Measurements from ENCODE around the gene CLEC3B.
A peak's percentile ranks its signal among the peaks of the same experiment; 100 is the strongest.

Gene CLEC3B

GRCh38 chr3:44992555-44993470 is 33.3 kb upstream of the CLEC3B start:
- peak; percentile 51 for TF ChIP-seq CTCF (IDR thresholded peaks at IDR 0.05; ENCODE audit: insufficient read depth, low read length, missing control alignments)
- CTCF ChIA-PET, result interaction anchor here (1.1 to 3.2 kb wide), 7 partner anchors 9 to 44 kb away, joined by 3 to 33 read pairs (median 6); partner anchors contain the start of genes EXOSC7 and ZDHHC3
- no peak overlapping the region for H3K4me3 ChIP-seq (ENCODE audit: low read depth, low read length)
- DNase-seq (ENCODE audit: low read depth, low spot score), result no peak
- POLR2A ChIA-PET, result interaction anchor here (1.2 kb wide), 1 partner anchor 18 kb away, joined by 3 read pairs; no protein-coding TSS in a partner anchor

DNA sequence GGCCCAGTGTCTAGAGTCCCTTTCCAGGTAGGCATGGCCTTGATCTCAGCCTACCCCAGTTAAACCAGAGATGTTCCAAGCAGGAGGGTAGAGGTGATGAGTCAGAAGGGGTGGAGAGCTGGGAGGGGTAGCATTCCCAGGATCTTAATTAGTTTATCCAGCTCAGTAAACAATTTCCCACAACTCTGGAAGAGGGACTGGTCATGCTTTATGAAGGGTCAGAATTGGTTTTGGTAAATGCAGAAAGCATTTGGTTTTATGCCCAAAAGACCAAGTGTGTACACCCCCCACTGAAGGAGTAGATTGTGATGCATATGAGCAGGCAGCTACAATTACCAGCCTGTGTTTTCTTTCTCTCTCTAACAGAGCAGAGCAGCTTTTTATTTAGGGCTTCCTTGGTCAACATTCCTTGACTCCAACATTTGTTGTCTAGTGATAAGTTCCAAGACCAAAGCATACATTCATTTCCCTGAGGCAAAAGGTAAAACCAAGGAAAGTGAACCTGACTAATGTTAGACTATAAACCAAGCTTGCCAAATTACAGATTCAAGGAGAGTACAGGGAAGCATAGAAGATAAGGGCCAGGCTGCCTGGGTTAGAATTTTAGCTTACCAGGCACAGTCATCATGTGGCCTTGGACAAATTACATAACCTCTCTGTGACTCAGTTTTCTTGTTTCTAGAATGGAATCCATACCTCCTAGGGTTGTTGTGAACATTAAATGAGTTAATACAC is 32.5 kb upstream of the CLEC3B start:
- ChIA-PET POLR2A (interaction anchor here (1.2 kb wide), 1 partner anchor 17 kb away, joined by 3 read pairs; no protein-coding TSS in a partner anchor), CTCF (interaction anchor here (0.8 to 3.2 kb wide), 8 partner anchors 9 to 43 kb away, joined by 3 to 33 read pairs (median 8); partner anchors contain the start of genes EXOSC7 and ZDHHC3)
- H3K4me3 ChIP-seq (ENCODE audit: low read depth, low read length), result no peak overlapping the region
- TF ChIP-seq CTCF (IDR thresholded peaks at IDR 0.05; ENCODE audit: insufficient read depth, low read length, missing control alignments), result no peak
- no peak for DNase-seq (ENCODE audit: low read depth, low spot score)

- no peak for TF ChIP-seq CTCF (IDR thresholded peaks at IDR 0.05; ENCODE audit: insufficient read depth, low read length, missing control alignments)
- ChIA-PET POLR2A (no interaction called here), CTCF (interaction anchor here (1.6 to 2.0 kb wide), 2 partner anchors 8 to 17 kb away, joined by 4 to 7 read pairs; no protein-coding TSS in a partner anchor)
- H3K4me3 ChIP-seq (ENCODE audit: low read depth, low read length), result no peak overlapping the region
- no peak for DNase-seq (ENCODE audit: low read depth, low spot score)
These were observed 30.8 kb upstream of the CLEC3B start for GRCh38 chr3:44995142-44995770.

GRCh38 chr3:44996556-44996969 is 29.5 kb upstream of the CLEC3B start:
- POLR2A ChIA-PET, result no interaction called here
- CTCF ChIA-PET, result interaction anchor here (1.0 to 2.0 kb wide), 3 partner anchors 9 to 19 kb away, joined by 4 to 7 read pairs (median 4); no protein-coding TSS in a partner anchor

DNA sequence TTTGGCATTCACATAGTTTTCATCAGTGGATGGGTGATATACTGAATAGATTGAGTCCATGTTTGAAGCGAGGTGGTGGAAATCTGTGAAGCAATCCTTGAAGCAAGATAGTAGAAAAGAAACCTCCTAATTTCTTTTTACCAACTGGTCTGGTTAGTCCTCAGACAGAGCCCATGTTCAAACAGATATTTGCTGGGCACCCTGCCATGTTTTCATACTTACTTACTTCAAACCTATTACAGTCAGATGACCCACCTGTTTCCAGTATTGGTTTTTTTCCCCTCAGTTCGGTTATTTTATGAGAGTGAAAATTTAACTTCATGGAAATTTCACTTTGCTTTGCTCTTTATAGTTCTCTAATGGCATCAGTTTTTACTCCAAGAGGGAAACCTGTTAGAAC is 26.3 kb upstream of the CLEC3B start:
- TF ChIP-seq CTCF (IDR thresholded peaks at IDR 0.05; ENCODE audit: insufficient read depth, low read length, missing control alignments), result no peak
- ChIA-PET POLR2A (no interaction called here), CTCF (interaction anchor here (1.3 kb wide), 1 partner anchor 11 kb away, joined by 3 read pairs; no protein-coding TSS in a partner anchor)
- no peak for DNase-seq (ENCODE audit: low read depth, low spot score)
- no peak overlapping the region for H3K4me3 ChIP-seq (ENCODE audit: low read depth, low read length)

More at GRCh38 chr3:44996556-44996969, 29.5 kb upstream of the CLEC3B start:
- DNase-seq (ENCODE audit: low read depth, low spot score), result no peak
- no peak for TF ChIP-seq CTCF (IDR thresholded peaks at IDR 0.05; ENCODE audit: insufficient read depth, low read length, missing control alignments)
- H3K4me3 ChIP-seq (ENCODE audit: low read depth, low read length), result no peak overlapping the region
